ENCODE data around the gene SH3BP2. TPM values are rescaled to one million over a fixed set of nuclear protein-coding genes. Genes with fewer than 3 reads are reported as not detected.
A peak's percentile ranks its signal among the peaks of the same experiment; 100 is the strongest.
"Not testable (repeated sequence)": the region's sequence is repeated elsewhere in the genome, so short reads cannot be mapped to it uniquely, and the experiment has no call there.

Gene SH3BP2
- total RNA-seq, 2 experiments from 2014 or later, result 69.3 to 78.2 TPM

DNA sequence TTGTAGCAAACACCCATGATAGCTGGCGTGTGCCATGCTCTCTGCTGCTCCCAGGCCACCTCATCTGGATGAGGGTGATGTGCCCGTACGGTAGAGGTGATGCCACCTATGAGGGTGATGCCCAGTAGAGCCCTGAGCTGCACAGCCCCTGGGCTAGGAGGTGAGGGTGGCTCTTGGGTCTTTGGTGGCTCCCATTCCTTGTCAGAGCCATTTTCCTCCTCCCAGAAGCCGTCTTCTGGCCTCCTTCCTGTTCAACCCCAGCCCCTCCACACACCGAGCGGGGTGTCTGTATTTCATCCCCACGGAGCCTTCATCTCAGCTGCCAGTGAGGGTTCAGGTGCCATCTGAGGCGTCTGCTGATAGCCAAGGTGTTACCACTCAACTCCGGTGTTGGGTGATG is 24.8 kb upstream of the SH3BP2 start:
- Mint-ChIP-seq H3K4me3 (no peak overlapping the region), H3K27ac (no peak overlapping the region), H3K4me1 (peaks cover 34% of the 10 kb centered on the region), H3K27me3 (no peaks in the 10 kb centered on the region), H3K9me3 (peaks cover 5% of the 10 kb centered on the region), H3K36me3 (ENCODE audit: low read depth) (no peaks in the 10 kb centered on the region)
- CTCF ChIA-PET, result interaction anchor here (1.6 kb wide), 1 partner anchor 14 kb away, joined by 4 read pairs; no protein-coding TSS in a partner anchor
- POLR2A ChIA-PET, result no interaction called here
- no peak for DNase-seq

DNA sequence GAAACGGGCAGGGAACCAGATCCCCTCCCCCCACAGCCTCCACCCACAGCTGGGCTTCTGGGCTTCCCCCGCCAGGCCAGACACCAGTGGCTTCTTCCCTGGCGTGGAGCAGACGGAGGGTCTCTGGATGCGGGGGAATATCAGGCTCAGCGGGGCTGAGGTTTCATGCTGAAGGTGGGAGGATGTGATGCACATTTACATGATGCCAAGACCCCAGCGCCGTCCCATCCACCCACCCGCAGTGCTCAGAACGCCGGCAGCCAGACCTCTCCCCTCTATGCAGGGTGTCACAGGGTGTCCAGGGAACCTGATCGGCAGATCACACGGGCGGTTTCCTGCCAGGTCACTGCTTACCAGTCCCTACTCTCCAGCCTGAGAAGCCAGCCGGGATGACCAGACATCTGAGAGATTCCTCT is 24.0 kb upstream of the SH3BP2 start:
- Mint-ChIP-seq H3K27ac (no peak overlapping the region), H3K27me3 (no peaks in the 10 kb centered on the region), H3K4me1 (peaks cover 32% of the 10 kb centered on the region), H3K9me3 (peaks cover 5% of the 10 kb centered on the region), H3K36me3 (ENCODE audit: low read depth) (no peaks in the 10 kb centered on the region), H3K4me3 (no peak overlapping the region)
- POLR2A ChIA-PET, result no interaction called here
- CTCF ChIA-PET, result no interaction called here
- DNase-seq, result no peak

DNA sequence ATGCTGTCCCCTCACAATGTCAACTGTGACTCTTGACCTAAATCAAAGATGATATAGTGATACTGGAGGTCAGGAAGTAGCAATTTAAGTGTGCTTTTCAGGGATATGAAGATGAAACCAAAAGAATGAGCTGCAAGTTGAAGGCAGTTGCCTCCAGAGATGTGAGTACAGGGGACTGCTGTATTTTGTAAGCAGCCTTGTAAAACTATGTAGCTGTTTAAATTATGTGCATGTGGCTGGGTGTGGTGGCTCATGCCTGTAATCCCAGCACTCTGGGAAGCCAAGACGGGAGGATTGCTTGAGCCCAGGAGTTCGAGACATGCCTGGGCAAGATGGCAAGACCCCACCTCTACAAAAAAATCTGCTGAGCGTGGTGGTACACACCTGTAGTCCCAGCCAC is 21.6 kb upstream of the SH3BP2 start:
- Mint-ChIP-seq H3K27ac (peak overlapping the region; percentile 63), H3K9me3 (peaks cover 5% of the 10 kb centered on the region), H3K4me3 (no peak overlapping the region), H3K27me3 (no peaks in the 10 kb centered on the region), H3K36me3 (ENCODE audit: low read depth) (no peaks in the 10 kb centered on the region), H3K4me1 (peaks cover 25% of the 10 kb centered on the region)
- CTCF ChIA-PET, result interaction anchor here (0.9 to 1.5 kb wide), 3 partner anchors 8 to 238 kb away, joined by 3 to 7 read pairs (median 3); no protein-coding TSS in a partner anchor
- POLR2A ChIA-PET, result interaction anchor here (0.6 to 0.7 kb wide), 2 partner anchors 182 to 792 kb away, joined by 3 to 4 read pairs; no protein-coding TSS in a partner anchor
- no peak for DNase-seq

DNA sequence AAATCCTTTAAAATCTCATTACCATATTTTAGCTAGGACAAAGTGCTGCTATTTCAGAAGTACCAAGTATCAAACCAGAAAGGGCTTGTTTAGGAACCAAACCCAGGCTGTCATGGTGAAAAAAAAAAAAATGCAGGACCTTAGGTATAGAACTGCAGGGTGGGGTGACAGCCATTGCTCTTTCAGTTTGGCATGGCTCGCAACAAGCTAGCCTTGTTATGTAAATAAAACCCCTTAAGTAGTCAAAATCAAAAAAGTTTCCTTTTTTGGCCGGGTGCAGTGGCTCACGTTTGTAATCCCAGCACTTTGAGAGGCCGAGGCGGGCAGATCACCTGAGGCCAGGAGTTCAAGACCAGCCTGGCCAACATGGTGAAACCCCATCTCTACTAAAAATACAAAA is 12.2 kb upstream of the SH3BP2 start:
- DNase-seq; H3K36me3 Mint-ChIP-seq (ENCODE audit: low read depth); POLR2A ChIA-PET; H3K4me3 Mint-ChIP-seq; H3K27ac Mint-ChIP-seq; H3K4me1 Mint-ChIP-seq: not testable (repeated sequence)
- CTCF ChIA-PET, result interaction anchor here (0.5 to 1.6 kb wide), 2 partner anchors 10 to 176 kb away, joined by 3 read pairs; no protein-coding TSS in a partner anchor
- peaks cover 11% of the 10 kb centered on the region for H3K27me3 Mint-ChIP-seq
- peaks cover 22% of the 10 kb centered on the region for H3K9me3 Mint-ChIP-seq

DNA sequence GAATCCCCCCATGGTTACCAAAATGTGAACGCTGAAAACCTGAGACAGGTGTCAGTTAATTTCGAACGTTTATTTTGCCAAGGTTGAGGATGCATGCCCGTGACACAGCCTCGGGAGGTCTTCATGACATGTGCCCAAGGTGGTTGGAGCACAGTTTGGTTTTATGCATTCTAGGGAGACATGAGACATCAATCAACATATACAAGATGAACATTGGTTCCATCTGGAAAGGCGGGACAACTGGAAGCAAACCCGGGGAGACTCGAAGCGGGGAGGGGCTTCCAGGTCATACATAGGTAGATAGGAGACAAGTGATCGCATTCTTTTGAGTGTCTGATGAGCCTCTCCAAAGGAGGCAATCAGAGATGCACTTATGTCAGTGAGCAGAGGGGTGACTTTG is 11.0 kb upstream of the SH3BP2 start:
- no peak overlapping the region for H3K27ac Mint-ChIP-seq
- peaks cover 11% of the 10 kb centered on the region for H3K27me3 Mint-ChIP-seq
- H3K9me3 Mint-ChIP-seq, result peaks cover 22% of the 10 kb centered on the region
- H3K4me1 Mint-ChIP-seq, result peaks cover 14% of the 10 kb centered on the region
- POLR2A ChIA-PET, result no interaction called here
- DNase-seq, result no peak
- no peak overlapping the region for H3K4me3 Mint-ChIP-seq
- peaks cover 4% of the 10 kb centered on the region for H3K36me3 Mint-ChIP-seq (ENCODE audit: low read depth)
- CTCF ChIA-PET, result interaction anchor here (0.8 to 2.4 kb wide), 4 partner anchors 11 to 138 kb away, joined by 3 to 7 read pairs (median 4); no protein-coding TSS in a partner anchor

DNA sequence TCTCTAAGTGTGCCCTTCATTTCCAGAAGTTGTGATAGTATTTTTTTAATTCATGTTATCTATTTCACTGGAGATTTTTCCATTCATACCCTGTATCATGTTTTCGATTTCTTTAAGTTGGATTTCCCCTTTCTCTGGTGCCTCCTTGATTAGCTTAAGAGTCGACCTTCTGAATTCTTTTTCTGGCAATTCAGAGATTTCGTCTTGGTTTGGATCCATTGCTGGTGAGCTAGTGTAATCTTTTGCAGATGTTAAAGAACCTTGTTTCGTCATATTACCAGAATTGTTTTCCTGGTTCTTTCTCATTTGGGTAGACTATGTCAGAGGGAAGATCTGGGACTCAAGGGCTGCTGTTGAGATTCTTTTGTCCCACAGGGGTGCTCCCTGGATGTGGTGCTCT is 9.1 kb upstream of the SH3BP2 start:
- DNase-seq, result no peak
- peaks cover 29% of the 10 kb centered on the region for H3K4me1 Mint-ChIP-seq
- CTCF ChIA-PET, result interaction anchor here (1.0 to 3.0 kb wide), 4 partner anchors 10 to 39 kb away, joined by 3 to 14 read pairs (median 3); no protein-coding TSS in a partner anchor
- no peak overlapping the region for H3K4me3 Mint-ChIP-seq
- H3K27me3 Mint-ChIP-seq, result peaks cover 11% of the 10 kb centered on the region
- peaks cover 4% of the 10 kb centered on the region for H3K36me3 Mint-ChIP-seq (ENCODE audit: low read depth)
- POLR2A ChIA-PET, result no interaction called here
- H3K27ac Mint-ChIP-seq, result no peak overlapping the region
- H3K9me3 Mint-ChIP-seq, result peaks cover 22% of the 10 kb centered on the region

DNA sequence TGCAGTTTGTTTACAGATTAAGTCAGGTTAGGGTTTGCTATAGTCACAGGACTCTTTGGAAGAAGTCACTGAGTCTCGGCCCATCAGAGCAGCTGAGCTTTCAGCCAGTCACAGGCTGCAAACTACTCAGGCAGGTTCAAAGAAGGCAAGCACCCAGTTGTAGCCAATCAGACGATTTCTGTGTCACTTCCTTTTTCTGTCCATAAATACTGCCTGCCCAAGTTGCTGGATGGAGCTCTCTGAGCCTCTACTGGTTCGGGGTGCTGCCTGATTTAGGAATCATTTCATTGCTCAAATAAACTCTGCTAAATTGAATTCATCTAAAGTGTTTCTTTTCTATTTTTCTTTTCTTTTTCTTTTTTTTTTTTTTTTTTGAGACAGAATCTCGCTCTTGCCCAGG is 7.3 kb upstream of the SH3BP2 start:
- H3K9me3 Mint-ChIP-seq, result peaks cover 22% of the 10 kb centered on the region
- H3K27ac Mint-ChIP-seq, result peak overlapping the region; percentile 78
- H3K36me3 Mint-ChIP-seq (ENCODE audit: low read depth), result peaks cover 4% of the 10 kb centered on the region
- H3K27me3 Mint-ChIP-seq, result peaks cover 11% of the 10 kb centered on the region
- H3K4me1 Mint-ChIP-seq, result peaks cover 32% of the 10 kb centered on the region
- CTCF ChIA-PET, result interaction anchor here (0.7 to 3.0 kb wide), 3 partner anchors 13 to 40 kb away, joined by 3 to 14 read pairs (median 5); no protein-coding TSS in a partner anchor
- POLR2A ChIA-PET, result interaction anchor here (0.6 to 1.0 kb wide), 2 partner anchors 30 to 192 kb away, joined by 4 to 7 read pairs; no protein-coding TSS in a partner anchor
- H3K4me3 Mint-ChIP-seq, result no peak overlapping the region
- DNase-seq, result peak; percentile 55

DNA sequence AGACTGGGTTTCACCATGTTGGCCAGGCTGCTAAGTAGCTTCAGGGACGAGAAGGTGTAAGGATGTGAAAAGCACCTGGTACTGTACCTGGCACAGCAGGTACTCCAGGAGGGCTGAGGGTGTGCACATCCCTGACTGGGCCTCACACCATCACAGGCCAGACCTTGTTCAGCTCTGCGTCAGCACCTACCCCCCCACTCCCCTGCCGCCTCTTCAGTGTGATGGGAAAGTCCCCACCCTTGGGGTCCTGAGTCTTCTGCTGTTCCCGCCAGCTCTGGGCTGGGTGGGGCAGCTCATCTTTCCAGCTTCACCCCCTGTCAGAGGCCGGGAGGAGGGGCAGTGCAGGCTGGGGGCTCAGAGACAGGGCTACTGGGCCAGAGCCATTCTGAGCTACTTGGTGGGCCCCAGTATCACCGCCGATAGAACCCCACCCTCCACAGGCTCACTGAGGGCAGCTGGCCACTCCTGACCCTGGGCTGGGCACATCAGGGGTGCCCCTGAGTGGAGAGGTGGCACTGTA is 6.7 kb upstream of the SH3BP2 start:
- H3K4me3 Mint-ChIP-seq, result no peak overlapping the region
- H3K27me3 Mint-ChIP-seq, result peaks cover 11% of the 10 kb centered on the region
- ChIA-PET POLR2A (interaction anchor here (0.6 to 1.0 kb wide), 2 partner anchors 31 to 193 kb away, joined by 4 to 7 read pairs; no protein-coding TSS in a partner anchor), CTCF (interaction anchor here (0.6 to 3.0 kb wide), 3 partner anchors 12 to 663 kb away, joined by 3 to 14 read pairs (median 5); no protein-coding TSS in a partner anchor)
- peaks cover 32% of the 10 kb centered on the region for H3K4me1 Mint-ChIP-seq
- peak overlapping the region; percentile 78 for H3K27ac Mint-ChIP-seq
- peaks cover 20% of the 10 kb centered on the region for H3K9me3 Mint-ChIP-seq
- H3K36me3 Mint-ChIP-seq (ENCODE audit: low read depth), result peaks cover 4% of the 10 kb centered on the region
- DNase-seq, result no peak

DNA sequence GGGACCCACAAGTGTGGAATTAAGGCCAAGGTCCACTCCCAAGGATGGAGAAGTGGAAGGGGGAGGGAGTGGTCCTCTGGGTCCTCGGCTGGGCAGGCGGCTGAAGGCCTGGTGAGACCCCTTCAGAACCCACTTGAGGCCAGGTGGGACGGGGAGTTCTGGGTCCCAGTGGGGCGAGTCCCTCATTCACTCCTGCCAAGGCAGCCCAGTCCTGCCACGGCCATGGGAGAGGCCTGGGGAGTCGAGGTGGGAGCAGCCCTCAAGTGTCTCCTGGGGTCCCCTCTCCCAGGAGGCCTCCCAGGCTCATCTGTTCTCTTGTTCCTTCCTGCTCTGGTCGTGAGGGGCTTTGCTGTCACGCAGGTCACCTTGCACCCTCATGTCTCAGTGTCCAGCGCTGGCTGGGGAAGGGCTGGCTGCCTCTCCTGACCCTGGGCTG is 6.1 kb upstream of the SH3BP2 start:
- H3K27me3 Mint-ChIP-seq, result peaks cover 10% of the 10 kb centered on the region
- H3K4me3 Mint-ChIP-seq, result no peak overlapping the region
- ChIA-PET POLR2A (no interaction called here), CTCF (interaction anchor here (0.6 kb wide), 1 partner anchor 15 kb away, joined by 4 read pairs; no protein-coding TSS in a partner anchor)
- peak overlapping the region; percentile 85 for H3K27ac Mint-ChIP-seq
- peaks cover 14% of the 10 kb centered on the region for H3K9me3 Mint-ChIP-seq
- peaks cover 32% of the 10 kb centered on the region for H3K4me1 Mint-ChIP-seq
- no peak for DNase-seq
- peaks cover 4% of the 10 kb centered on the region for H3K36me3 Mint-ChIP-seq (ENCODE audit: low read depth)

DNA sequence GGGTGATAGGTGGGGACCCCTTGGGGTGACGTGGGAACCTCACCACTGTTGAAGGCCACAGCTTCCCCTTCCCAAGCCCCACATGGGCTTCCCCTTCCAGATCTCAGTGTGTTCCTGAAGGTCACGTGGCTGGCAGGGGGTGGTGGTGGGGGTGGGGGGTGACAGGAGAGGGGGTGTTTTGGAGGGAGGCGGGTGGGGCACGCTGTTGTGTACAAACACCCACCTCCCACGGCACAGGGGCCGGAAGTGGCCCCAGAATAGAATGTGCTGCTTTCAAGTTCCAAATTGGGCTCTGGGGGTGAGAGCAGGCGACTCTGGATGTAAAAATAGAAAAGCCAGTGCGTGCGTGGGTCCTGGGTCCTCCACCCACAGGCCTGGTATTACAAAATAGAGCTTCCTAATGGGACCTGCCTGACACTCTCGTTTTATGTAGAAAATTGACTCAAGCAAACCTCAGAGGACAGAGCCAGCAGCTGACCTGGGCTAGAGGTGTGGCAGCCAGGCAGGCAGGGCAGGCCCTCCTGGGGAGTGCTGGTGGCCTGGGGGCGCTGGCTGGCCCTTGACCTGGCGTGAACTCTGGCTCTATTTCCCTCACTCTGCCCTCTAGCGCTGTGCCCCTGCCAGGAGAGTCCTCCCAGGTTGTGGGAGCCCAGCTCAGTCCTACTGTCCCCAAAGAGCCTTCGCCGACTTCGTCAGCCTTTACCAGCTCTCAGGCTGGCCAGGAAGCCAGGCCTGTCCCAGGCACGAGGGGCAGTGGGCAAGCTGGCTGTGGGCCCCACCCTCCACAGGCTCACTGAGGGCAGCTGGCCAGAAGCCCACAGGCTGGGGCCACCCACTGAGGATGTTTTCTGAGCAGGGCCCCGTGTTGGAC is 5.4 kb upstream of the SH3BP2 start:
- peak; percentile 59 for DNase-seq
- POLR2A ChIA-PET, result no interaction called here
- Mint-ChIP-seq H3K27me3 (peaks cover 6% of the 10 kb centered on the region), H3K4me3 (no peak overlapping the region), H3K9me3 (peaks cover 11% of the 10 kb centered on the region), H3K36me3 (ENCODE audit: low read depth) (peaks cover 4% of the 10 kb centered on the region), H3K27ac (peak overlapping the region; percentile 85), H3K4me1 (peaks cover 32% of the 10 kb centered on the region)
- CTCF ChIA-PET, result interaction anchor here (0.6 to 0.7 kb wide), 2 partner anchors 14 to 750 kb away, joined by 4 read pairs; no protein-coding TSS in a partner anchor

DNA sequence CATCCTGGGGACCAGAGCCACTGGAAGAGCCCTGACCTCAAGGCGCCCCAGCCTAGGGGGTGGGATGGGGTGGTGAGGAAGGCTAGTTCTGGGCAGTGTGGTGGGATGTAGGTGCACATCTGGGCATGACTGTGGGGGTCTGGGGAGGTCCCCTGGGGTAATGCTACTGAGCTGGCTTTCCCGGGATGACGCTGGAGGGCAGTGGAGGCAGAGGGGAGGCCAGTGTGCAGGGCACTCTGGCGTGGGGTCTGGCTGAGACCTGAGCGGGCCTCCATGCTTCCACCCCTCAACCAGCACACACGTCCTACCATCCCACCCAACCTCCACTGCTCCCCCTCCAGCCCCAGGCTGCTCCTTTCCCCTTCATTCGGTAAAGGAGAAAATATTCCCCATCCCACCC is 4.8 kb upstream of the SH3BP2 start:
- no peak overlapping the region for H3K4me3 Mint-ChIP-seq
- H3K27me3 Mint-ChIP-seq, result peaks cover 6% of the 10 kb centered on the region
- H3K4me1 Mint-ChIP-seq, result peaks cover 32% of the 10 kb centered on the region
- POLR2A ChIA-PET, result no interaction called here
- H3K27ac Mint-ChIP-seq, result peak overlapping the region; percentile 85
- peaks cover 11% of the 10 kb centered on the region for H3K9me3 Mint-ChIP-seq
- peaks cover 4% of the 10 kb centered on the region for H3K36me3 Mint-ChIP-seq (ENCODE audit: low read depth)
- DNase-seq, result no peak
- CTCF ChIA-PET, result interaction anchor here (0.9 kb wide), 1 partner anchor 23 kb away, joined by 3 read pairs; no protein-coding TSS in a partner anchor

DNA sequence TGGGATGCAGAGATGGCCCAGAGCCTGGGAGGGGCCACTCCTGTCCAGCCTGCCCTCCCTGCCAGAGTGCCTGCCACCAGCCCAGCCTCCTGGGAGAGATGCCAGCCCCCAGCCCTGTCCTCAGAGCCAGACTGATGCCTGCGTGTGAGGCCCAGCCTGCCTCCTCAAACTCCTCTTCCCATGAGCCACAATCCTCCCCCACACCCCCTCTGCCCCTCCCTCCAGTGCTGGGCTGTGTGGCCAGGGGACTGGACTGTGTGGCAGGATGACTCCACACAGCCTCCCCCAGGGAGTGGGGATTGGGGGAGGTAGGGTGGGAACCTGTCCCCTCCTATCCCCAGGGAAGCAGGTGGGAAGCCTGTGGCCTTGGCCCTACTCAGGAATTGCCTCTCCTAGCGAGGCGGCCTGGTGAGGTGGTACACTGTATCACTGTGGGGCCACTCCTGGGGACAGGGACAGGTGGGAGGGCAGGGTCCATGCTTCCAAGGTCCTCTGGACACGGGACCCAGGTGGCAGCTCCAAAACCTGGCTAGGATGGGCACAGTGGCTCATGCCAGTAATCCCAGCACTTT is 4.3 kb upstream of the SH3BP2 start:
- no peak for DNase-seq
- no peak overlapping the region for H3K4me3 Mint-ChIP-seq
- H3K27ac Mint-ChIP-seq, result peak overlapping the region; percentile 85
- H3K4me1 Mint-ChIP-seq, result peaks cover 32% of the 10 kb centered on the region
- H3K9me3 Mint-ChIP-seq, result peaks cover 6% of the 10 kb centered on the region
- peaks cover 3% of the 10 kb centered on the region for H3K36me3 Mint-ChIP-seq (ENCODE audit: low read depth)
- peaks cover 3% of the 10 kb centered on the region for H3K27me3 Mint-ChIP-seq
- CTCF ChIA-PET, result interaction anchor here (0.9 kb wide), 1 partner anchor 23 kb away, joined by 3 read pairs; no protein-coding TSS in a partner anchor
- POLR2A ChIA-PET, result no interaction called here
